MM.1S (cell line): Measurements from ENCODE around the gene CRYBG3.

ENCODE experiments used
- CTCF ChIP-seq: fragments of 300-600 bp; sonication (generic); IDR thresholded peaks from 2 replicates; pipeline ENCODE4 v1.5.1; 2016; ENCODE audit warnings: antibody characterized with exemption, low read length, mixed read lengths
- EZH2 ChIP-seq: fragments of 300-600 bp; sonication (generic); optimal IDR thresholded peaks from 2 replicates; pipeline ENCODE3; 2017; ENCODE audit warnings: low read depth, mild to moderate bottlenecking, antibody characterized with exemption, low read length, mixed read lengths

GRCh38 chr3:97949743-97950142 is 127.9 kb downstream of the CRYBG3 start:
- TF ChIP-seq CTCF (no peak), EZH2 (no peak)
